Kidney tubule cell (primary cell): ENCODE measurements around the gene GADD45GIP1.
"Not testable (repeated sequence)": the region's sequence is repeated elsewhere in the genome, so short reads cannot be mapped to it uniquely, and the experiment has no call there.

Source experiments
- DNase-seq: peaks from one replicate; pipeline ENCODE4 v3.0.0-alpha.2; 2018; ENCODE audit warnings: low spot score

Gene GADD45GIP1

GRCh38 chr19:12987781-12988180 is 30.8 kb upstream of the GADD45GIP1 start:
- no peak for DNase-seq

GRCh38 chr19:12987190-12987589 is 30.2 kb upstream of the GADD45GIP1 start:
- no peak for DNase-seq

GRCh38 chr19:12986726-12987125 is 29.7 kb upstream of the GADD45GIP1 start:
- no peak for DNase-seq

GRCh38 chr19:12985049-12985776 is 28.2 kb upstream of the GADD45GIP1 start:
- DNase-seq, result peak; percentile 73

GRCh38 chr19:12984683-12985048 is 27.6 kb upstream of the GADD45GIP1 start:
- DNase-seq, result no peak

- DNase-seq, result no peak
Measured at GRCh38 chr19:12984143-12984627, 27.2 kb upstream of the GADD45GIP1 start.

- peak; percentile 78 for DNase-seq
Measured at GRCh38 chr19:12983542-12984142, 26.6 kb upstream of the GADD45GIP1 start.

- no peak for DNase-seq
Measured at GRCh38 chr19:12983091-12983490, 26.1 kb upstream of the GADD45GIP1 start.

GRCh38 chr19:12982648-12983047 is 25.6 kb upstream of the GADD45GIP1 start:
- no peak for DNase-seq

GRCh38 chr19:12979974-12980373 is 23.0 kb upstream of the GADD45GIP1 start:
- DNase-seq, result no peak

- DNase-seq, result not testable (repeated sequence)
Measured at GRCh38 chr19:12976109-12976508, 19.1 kb upstream of the GADD45GIP1 start.

- DNase-seq, result no peak
Measured at GRCh38 chr19:12975221-12975741, 18.3 kb upstream of the GADD45GIP1 start.

- DNase-seq, result peak; percentile 53
Measured at GRCh38 chr19:12974301-12975220, 17.5 kb upstream of the GADD45GIP1 start.

- DNase-seq, result no peak
Measured at GRCh38 chr19:12973236-12973635, 16.2 kb upstream of the GADD45GIP1 start.

- no peak for DNase-seq
Measured at GRCh38 chr19:12970070-12970820, 13.2 kb upstream of the GADD45GIP1 start.

GRCh38 chr19:12969292-12969988 is 12.4 kb upstream of the GADD45GIP1 start, which contains the start of gene DAND5:
TSS of gene DAND5 (plus strand) at chr19:12969576. CDS start at chr19:12969661, 85 bp downstream.
- DNase-seq, result no peak

GRCh38 chr19:12967907-12968306 is 10.9 kb upstream of the GADD45GIP1 start:
- DNase-seq, result peak; percentile 42

- no peak for DNase-seq
Measured at GRCh38 chr19:12965812-12966135, 8.8 kb upstream of the GADD45GIP1 start.

GRCh38 chr19:12965017-12965811 is 8.2 kb upstream of the GADD45GIP1 start:
- peak; percentile 77 for DNase-seq

GRCh38 chr19:12959481-12959880 is 2.5 kb upstream of the GADD45GIP1 start:
- no peak for DNase-seq
